HEK293 (cell line): ENCODE measurements around the gene SOX12.

ENCODE experiments used
- CTCF ChIA-PET: fragments of 350-600 bp; formaldehyde crosslinking; extraction: SDS; loops from one replicate; lab custom pipeline; 2021; ENCODE audit warnings: antibody characterized with exemption; lab: Yijun Ruan, JAX
- POLR2A ChIA-PET: fragments of 300-600 bp; formaldehyde crosslinking; extraction: SDS; loops from one replicate; lab custom pipeline; 2020; ENCODE audit warnings: antibody characterized with exemption, inconsistent platforms; lab: Yijun Ruan, JAX
- H3K27ac ChIP-seq: fragments of 200-500 bp; sonication (Bioruptor generic); 2 replicates; pipeline ENCODE4 v1.5.1; 2014; ENCODE audit warnings: low read depth, low read length, control low read depth, inconsistent platforms; ENCODE audit errors: extremely low read depth
- H3K36me3 ChIP-seq, 2 experiments: fragments of 200-500 bp in 1 of 2; sonication (Bioruptor generic) in 1 of 2; 1 replicate in 1 of 2; 2 replicates in 1 of 2; pipeline ENCODE4 v1.5.1; 2014 to 2017; ENCODE audit warnings: inconsistent platforms in 2 of 2, low read length in 2 of 2; ENCODE audit not compliant: control insufficient read depth in 2 of 2, insufficient read depth in 1 of 2
- H3K4me1 ChIP-seq: fragments of 200-500 bp; sonication (Bioruptor generic); 2 replicates; pipeline ENCODE4 v1.5.1; 2014; ENCODE audit warnings: mild to moderate bottlenecking, low read length, inconsistent platforms; ENCODE audit not compliant: control insufficient read depth, insufficient read depth
- H3K4me3 ChIP-seq: 2 replicates; pipeline ENCODE4 v1.5.1; 2011; ENCODE audit warnings: low read depth, mild to moderate bottlenecking, control low read depth, low read length, moderate library complexity
- H3K9me3 ChIP-seq: fragments of 200-500 bp; sonication (Bioruptor generic); 2 replicates; pipeline ENCODE4 v1.5.1; 2014; ENCODE audit warnings: low read depth, low read length, inconsistent platforms; ENCODE audit not compliant: control insufficient read depth, insufficient read depth
- EGR2 ChIP-seq: fragments of 450-650 bp; formaldehyde crosslinking; IDR thresholded peaks from 2 replicates; pipeline ENCODE4 v1.5.1; 2016; ENCODE audit warnings: low read depth, missing biosample characterization, missing genetic modification characterization
- HOXC10 ChIP-seq: sonication (generic); formaldehyde crosslinking; IDR thresholded peaks from 2 replicates; pipeline ENCODE4 v1.8.1; 2023; ENCODE audit warnings: mild to moderate bottlenecking, missing genetic modification reagents
- HOXD13 ChIP-seq: sonication (generic); formaldehyde crosslinking; IDR thresholded peaks from 2 replicates; pipeline ENCODE4 v1.8.0; 2022; ENCODE audit warnings: missing genetic modification reagents, borderline replicate concordance
- SETDB1 ChIP-seq: IDR thresholded peaks from one replicate; pipeline ENCODE4 v1.6.1; 2017; ENCODE audit warnings: mild to moderate bottlenecking, low read length, moderate library complexity, mixed read lengths; ENCODE audit not compliant: insufficient read length
- YY1 ChIP-seq: fragments of 450-650 bp; formaldehyde crosslinking; IDR thresholded peaks from 2 replicates; pipeline ENCODE4 v1.5.1; 2018; ENCODE audit warnings: missing biosample characterization, missing genetic modification characterization
- ZBTB17 ChIP-seq: fragments of 450-650 bp; formaldehyde crosslinking; IDR thresholded peaks from 2 replicates; pipeline ENCODE4 v1.5.1; 2016; ENCODE audit warnings: missing biosample characterization, missing genetic modification characterization
- ZBTB8A ChIP-seq: fragments of 450-650 bp; formaldehyde crosslinking; IDR thresholded peaks from 2 replicates; pipeline ENCODE4 v1.5.1; 2016; ENCODE audit warnings: missing biosample characterization, missing genetic modification characterization
- ZNF121 ChIP-seq: fragments of 450-650 bp; formaldehyde crosslinking; IDR thresholded peaks from 2 replicates; pipeline ENCODE4 v1.5.1; 2016; ENCODE audit warnings: missing biosample characterization, missing genetic modification characterization
- ZNF133 ChIP-seq: fragments of 450-650 bp; formaldehyde crosslinking; IDR thresholded peaks from 2 replicates; pipeline ENCODE4 v1.5.1; 2016; ENCODE audit warnings: missing biosample characterization, missing genetic modification characterization
- ZNF16 ChIP-seq: fragments of 450-650 bp; formaldehyde crosslinking; IDR thresholded peaks from 2 replicates; pipeline ENCODE4 v1.5.1; 2016; ENCODE audit warnings: low read depth, missing biosample characterization, missing genetic modification characterization
- ZNF221 ChIP-seq: fragments of 450-650 bp; formaldehyde crosslinking; IDR thresholded peaks from 2 replicates; pipeline ENCODE4 v1.5.1; 2017; ENCODE audit warnings: missing biosample characterization, missing genetic modification characterization, borderline replicate concordance
- ZNF223 ChIP-seq: fragments of 450-650 bp; formaldehyde crosslinking; IDR thresholded peaks from 2 replicates; pipeline ENCODE4 v1.5.1; 2016; ENCODE audit warnings: missing biosample characterization, missing genetic modification characterization
- ZNF266 ChIP-seq: fragments of 450-650 bp; formaldehyde crosslinking; IDR thresholded peaks from 2 replicates; pipeline ENCODE4 v1.5.1; 2016; ENCODE audit warnings: missing biosample characterization, missing genetic modification characterization, low read depth
- ZNF335 ChIP-seq: fragments of 450-650 bp; formaldehyde crosslinking; conservative IDR thresholded peaks from 2 replicates; pipeline ENCODE4 v1.5.1; 2016; ENCODE audit warnings: missing biosample characterization, missing genetic modification characterization
- ZNF621 ChIP-seq: fragments of 450-650 bp; formaldehyde crosslinking; IDR thresholded peaks from 2 replicates; pipeline ENCODE4 v1.5.1; 2017; ENCODE audit warnings: missing biosample characterization, missing genetic modification characterization
- ZNF623 ChIP-seq: fragments of 450-650 bp; formaldehyde crosslinking; IDR thresholded peaks from 2 replicates; pipeline ENCODE4 v1.5.1; 2016; ENCODE audit warnings: missing biosample characterization, missing genetic modification characterization
- ZNF792 ChIP-seq: fragments of 450-650 bp; formaldehyde crosslinking; IDR thresholded peaks from 2 replicates; pipeline ENCODE4 v1.5.1; 2016; ENCODE audit warnings: missing biosample characterization, missing genetic modification characterization
- TF ChIP-seq, protein P1 (sequence below): fragments of 450-650 bp; formaldehyde crosslinking; IDR thresholded peaks from 2 replicates; pipeline ENCODE4 v1.5.1; 2016; ENCODE audit warnings: missing biosample characterization, missing genetic modification characterization
- TF ChIP-seq, protein P2 (sequence below): fragments of 450-650 bp; formaldehyde crosslinking; IDR thresholded peaks from 2 replicates; pipeline ENCODE4 v1.5.1; 2016; ENCODE audit warnings: missing biosample characterization, missing genetic modification characterization
- TF ChIP-seq, protein P3 (sequence below): fragments of 450-650 bp; formaldehyde crosslinking; IDR thresholded peaks from 2 replicates; pipeline ENCODE4 v1.5.1; 2016; ENCODE audit warnings: missing biosample characterization, missing genetic modification characterization
- TF ChIP-seq, protein P4 (sequence below): fragments of 450-650 bp; formaldehyde crosslinking; optimal IDR thresholded peaks from 2 replicates; pipeline ENCODE3; 2016; ENCODE audit warnings: missing biosample characterization, mild to moderate bottlenecking, missing genetic modification characterization
- TF ChIP-seq, protein P5 (sequence below): fragments of 450-650 bp; formaldehyde crosslinking; IDR thresholded peaks from 2 replicates; pipeline ENCODE4 v1.5.1; 2016; ENCODE audit warnings: missing biosample characterization, missing genetic modification characterization
- TF ChIP-seq, protein P6 (sequence below): fragments of 450-650 bp; formaldehyde crosslinking; IDR thresholded peaks from 2 replicates; pipeline ENCODE4 v1.5.1; 2016; ENCODE audit warnings: missing biosample characterization, missing genetic modification characterization
- TF ChIP-seq, protein P7 (sequence below): fragments of 450-650 bp; formaldehyde crosslinking; IDR thresholded peaks from 2 replicates; pipeline ENCODE4 v1.5.1; 2016; ENCODE audit warnings: missing biosample characterization, missing genetic modification characterization

SOX12 gene

DNA sequence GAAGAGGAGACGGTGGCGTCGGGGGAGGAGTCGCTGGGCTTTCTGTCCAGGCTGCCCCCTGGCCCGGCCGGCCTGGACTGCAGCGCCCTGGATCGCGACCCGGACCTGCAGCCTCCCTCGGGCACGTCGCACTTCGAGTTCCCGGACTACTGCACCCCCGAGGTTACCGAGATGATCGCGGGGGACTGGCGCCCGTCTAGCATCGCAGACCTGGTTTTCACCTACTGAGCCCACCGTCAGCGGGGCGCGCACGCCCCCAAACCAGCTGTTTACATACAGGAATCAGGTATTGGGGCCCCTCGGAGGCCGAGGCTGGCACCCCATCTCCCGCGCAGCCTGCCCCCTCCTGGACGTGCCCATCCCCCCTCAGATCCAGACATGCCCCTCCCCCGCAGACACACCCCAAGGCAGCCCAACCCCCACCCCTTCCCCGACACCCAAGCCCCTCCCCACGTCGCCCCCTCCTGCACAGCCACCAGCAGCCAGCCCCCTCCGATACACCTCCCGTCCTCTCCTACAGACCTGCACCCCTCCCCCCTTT lies 1.4 kb downstream of the SOX12 start:
- ChIA-PET POLR2A (interaction anchor here (1.4 to 5.6 kb wide), 2 partner anchors 21 to 27 kb away, joined by 7 to 74 read pairs; partner anchors contain the start of genes NRSN2 and ZCCHC3), CTCF (no interaction called here)
- Histone ChIP-seq H3K36me3 (peaks cover 0 to 5% of the 10 kb centered on the region in 2 experiments; a peak in 1 of 3 replicates), H3K9me3 (no peaks in the 10 kb centered on the region), H3K27ac (peak overlapping the region; percentile 99), H3K4me1 (peaks cover 13% of the 10 kb centered on the region), H3K4me3 (peak overlapping the region; percentile 35)
- TF ChIP-seq, protein P1, sequence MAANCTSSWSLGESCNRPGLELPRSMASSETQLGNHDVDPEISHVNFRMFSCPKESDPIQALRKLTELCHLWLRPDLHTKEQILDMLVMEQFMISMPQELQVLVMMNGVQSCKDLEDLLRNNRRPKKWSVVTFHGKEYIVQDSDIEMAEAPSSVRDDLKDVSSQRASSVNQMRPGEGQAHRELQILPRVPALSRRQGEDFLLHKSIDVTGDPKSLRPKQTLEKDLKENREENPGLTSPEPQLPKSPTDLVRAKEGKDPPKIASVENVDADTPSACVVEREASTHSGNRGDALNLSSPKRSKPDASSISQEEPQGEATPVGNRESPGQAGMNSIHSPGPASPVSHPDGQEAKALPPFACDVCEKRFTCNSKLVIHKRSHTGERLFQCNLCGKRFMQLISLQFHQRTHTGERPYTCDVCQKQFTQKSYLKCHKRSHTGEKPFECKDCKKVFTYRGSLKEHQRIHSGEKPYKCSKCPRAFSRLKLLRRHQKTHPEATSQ (tag by site-specific recombination): peak; percentile 72; the same call in 1 of the 2 replicates
- TF ChIP-seq ZNF623 (tag by site-specific recombination): no peak
- TF ChIP-seq HOXC10: no peak
- TF ChIP-seq ZBTB8A: 0 out of 2 replicates have a peak, but pooled peaks have one; percentile 36
- no peak for TF ChIP-seq ZNF223 (tag by site-specific recombination)
- no peak for TF ChIP-seq HOXD13 (CRISPR knock-in tag)
- TF ChIP-seq ZNF121 (tag by site-specific recombination): no peak
- no peak for TF ChIP-seq ZNF133 (tag by site-specific recombination)
- TF ChIP-seq ZNF221 (tag by site-specific recombination): no peak
- no peak for TF ChIP-seq ZNF266 (tag by site-specific recombination)
- TF ChIP-seq, protein P2, sequence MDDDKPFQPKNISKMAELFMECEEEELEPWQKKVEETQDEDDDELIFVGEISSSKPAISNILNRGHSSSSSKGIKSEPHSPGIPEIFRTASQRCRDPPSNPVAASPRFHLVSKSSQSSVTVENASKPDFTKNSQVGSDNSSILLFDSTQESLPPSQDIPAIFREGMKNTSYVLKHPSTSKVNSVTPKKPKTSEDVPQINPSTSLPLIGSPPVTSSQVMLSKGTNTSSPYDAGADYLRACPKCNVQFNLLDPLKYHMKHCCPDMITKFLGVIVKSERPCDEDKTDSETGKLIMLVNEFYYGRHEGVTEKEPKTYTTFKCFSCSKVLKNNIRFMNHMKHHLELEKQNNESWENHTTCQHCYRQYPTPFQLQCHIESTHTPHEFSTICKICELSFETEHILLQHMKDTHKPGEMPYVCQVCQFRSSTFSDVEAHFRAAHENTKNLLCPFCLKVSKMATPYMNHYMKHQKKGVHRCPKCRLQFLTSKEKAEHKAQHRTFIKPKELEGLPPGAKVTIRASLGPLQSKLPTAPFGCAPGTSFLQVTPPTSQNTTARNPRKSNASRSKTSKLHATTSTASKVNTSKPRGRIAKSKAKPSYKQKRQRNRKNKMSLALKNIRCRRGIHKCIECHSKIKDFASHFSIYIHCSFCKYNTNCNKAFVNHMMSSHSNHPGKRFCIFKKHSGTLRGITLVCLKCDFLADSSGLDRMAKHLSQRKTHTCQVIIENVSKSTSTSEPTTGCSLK: no peak
- TF ChIP-seq, protein P3, sequence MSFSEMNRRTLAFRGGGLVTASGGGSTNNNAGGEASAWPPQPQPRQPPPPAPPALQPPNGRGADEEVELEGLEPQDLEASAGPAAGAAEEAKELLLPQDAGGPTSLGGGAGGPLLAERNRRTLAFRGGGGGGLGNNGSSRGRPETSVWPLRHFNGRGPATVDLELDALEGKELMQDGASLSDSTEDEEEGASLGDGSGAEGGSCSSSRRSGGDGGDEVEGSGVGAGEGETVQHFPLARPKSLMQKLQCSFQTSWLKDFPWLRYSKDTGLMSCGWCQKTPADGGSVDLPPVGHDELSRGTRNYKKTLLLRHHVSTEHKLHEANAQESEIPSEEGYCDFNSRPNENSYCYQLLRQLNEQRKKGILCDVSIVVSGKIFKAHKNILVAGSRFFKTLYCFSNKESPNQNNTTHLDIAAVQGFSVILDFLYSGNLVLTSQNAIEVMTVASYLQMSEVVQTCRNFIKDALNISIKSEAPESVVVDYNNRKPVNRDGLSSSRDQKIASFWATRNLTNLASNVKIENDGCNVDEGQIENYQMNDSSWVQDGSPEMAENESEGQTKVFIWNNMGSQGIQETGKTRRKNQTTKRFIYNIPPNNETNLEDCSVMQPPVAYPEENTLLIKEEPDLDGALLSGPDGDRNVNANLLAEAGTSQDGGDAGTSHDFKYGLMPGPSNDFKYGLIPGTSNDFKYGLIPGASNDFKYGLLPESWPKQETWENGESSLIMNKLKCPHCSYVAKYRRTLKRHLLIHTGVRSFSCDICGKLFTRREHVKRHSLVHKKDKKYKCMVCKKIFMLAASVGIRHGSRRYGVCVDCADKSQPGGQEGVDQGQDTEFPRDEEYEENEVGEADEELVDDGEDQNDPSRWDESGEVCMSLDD: no peak; the same call in 1 of the 2 replicates
- TF ChIP-seq, protein P4, sequence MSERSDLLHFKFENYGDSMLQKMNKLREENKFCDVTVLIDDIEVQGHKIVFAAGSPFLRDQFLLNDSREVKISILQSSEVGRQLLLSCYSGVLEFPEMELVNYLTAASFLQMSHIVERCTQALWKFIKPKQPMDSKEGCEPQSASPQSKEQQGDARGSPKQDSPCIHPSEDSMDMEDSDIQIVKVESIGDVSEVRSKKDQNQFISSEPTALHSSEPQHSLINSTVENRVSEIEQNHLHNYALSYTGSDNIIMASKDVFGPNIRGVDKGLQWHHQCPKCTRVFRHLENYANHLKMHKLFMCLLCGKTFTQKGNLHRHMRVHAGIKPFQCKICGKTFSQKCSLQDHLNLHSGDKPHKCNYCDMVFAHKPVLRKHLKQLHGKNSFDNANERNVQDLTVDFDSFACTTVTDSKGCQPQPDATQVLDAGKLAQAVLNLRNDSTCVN: peak; percentile 56
- TF ChIP-seq, protein P5, sequence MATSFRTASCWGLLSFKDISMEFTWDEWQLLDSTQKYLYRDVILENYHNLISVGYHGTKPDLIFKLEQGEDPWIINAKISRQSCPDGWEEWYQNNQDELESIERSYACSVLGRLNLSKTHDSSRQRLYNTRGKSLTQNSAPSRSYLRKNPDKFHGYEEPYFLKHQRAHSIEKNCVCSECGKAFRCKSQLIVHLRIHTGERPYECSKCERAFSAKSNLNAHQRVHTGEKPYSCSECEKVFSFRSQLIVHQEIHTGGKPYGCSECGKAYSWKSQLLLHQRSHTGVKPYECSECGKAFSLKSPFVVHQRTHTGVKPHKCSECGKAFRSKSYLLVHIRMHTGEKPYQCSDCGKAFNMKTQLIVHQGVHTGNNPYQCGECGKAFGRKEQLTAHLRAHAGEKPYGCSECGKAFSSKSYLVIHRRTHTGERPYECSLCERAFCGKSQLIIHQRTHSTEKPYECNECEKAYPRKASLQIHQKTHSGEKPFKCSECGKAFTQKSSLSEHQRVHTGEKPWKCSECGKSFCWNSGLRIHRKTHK (tag by site-specific recombination): no peak
- no peak for TF ChIP-seq ZNF792 (tag by site-specific recombination)
- no peak for TF ChIP-seq EGR2 (tag by site-specific recombination)
- TF ChIP-seq ZNF621 (tag by site-specific recombination): no peak
- TF ChIP-seq, protein P6, sequence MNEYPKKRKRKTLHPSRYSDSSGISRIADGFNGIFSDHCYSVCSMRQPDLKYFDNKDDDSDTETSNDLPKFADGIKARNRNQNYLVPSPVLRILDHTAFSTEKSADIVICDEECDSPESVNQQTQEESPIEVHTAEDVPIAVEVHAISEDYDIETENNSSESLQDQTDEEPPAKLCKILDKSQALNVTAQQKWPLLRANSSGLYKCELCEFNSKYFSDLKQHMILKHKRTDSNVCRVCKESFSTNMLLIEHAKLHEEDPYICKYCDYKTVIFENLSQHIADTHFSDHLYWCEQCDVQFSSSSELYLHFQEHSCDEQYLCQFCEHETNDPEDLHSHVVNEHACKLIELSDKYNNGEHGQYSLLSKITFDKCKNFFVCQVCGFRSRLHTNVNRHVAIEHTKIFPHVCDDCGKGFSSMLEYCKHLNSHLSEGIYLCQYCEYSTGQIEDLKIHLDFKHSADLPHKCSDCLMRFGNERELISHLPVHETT: no peak
- TF ChIP-seq ZBTB17 (tag by site-specific recombination): no peak
- TF ChIP-seq ZNF335: peak; percentile 25
- TF ChIP-seq SETDB1: no peak
- no peak for TF ChIP-seq ZNF16
- TF ChIP-seq, protein P7, sequence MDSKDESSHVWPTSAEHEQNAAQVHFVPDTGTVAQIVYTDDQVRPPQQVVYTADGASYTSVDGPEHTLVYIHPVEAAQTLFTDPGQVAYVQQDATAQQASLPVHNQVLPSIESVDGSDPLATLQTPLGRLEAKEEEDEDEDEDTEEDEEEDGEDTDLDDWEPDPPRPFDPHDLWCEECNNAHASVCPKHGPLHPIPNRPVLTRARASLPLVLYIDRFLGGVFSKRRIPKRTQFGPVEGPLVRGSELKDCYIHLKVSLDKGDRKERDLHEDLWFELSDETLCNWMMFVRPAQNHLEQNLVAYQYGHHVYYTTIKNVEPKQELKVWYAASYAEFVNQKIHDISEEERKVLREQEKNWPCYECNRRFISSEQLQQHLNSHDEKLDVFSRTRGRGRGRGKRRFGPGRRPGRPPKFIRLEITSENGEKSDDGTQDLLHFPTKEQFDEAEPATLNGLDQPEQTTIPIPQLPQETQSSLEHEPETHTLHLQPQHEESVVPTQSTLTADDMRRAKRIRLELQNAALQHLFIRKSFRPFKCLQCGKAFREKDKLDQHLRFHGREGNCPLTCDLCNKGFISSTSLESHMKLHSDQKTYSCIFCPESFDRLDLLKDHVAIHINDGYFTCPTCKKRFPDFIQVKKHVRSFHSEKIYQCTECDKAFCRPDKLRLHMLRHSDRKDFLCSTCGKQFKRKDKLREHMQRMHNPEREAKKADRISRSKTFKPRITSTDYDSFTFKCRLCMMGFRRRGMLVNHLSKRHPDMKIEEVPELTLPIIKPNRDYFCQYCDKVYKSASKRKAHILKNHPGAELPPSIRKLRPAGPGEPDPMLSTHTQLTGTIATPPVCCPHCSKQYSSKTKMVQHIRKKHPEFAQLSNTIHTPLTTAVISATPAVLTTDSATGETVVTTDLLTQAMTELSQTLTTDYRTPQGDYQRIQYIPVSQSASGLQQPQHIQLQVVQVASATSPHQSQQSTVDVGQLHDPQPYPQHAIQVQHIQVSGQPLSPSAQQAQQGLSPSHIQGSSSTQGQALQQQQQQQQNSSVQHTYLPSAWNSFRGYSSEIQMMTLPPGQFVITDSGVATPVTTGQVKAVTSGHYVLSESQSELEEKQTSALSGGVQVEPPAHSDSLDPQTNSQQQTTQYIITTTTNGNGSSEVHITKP (tag by site-specific recombination): 0 out of 2 replicates have a peak, but pooled peaks have one; percentile 9
- no peak for TF ChIP-seq YY1 (tag by site-specific recombination)
